T-helper 9 cell (primary cell): Measurements from ENCODE around the gene NOL9.
A peak's percentile ranks its signal among the peaks of the same experiment; 100 is the strongest.
"Not testable (repeated sequence)": the region's sequence is repeated elsewhere in the genome, so short reads cannot be mapped to it uniquely, and the experiment has no call there.

Experiments
- DNase-seq: peaks from one replicate; pipeline ENCODE4 v3.0.0-alpha.2; 2020
- total RNA-seq, 2 donors: gene quantifications; one replicate each; lab custom pipeline; 2026; lab: John Stamatoyannopoulos, UW

Gene NOL9
- 82.3 to 106 reads per million in 2 donors for total RNA-seq

GRCh38 chr1:6554031-6554906 is at the start of gene NOL9:
Gene NOL9 (minus strand): TSS chr1:6554513. CDS start chr1:6554502, 11 bp downstream.
- DNase-seq: peak; percentile 94

- peak; percentile 32 for DNase-seq
Measured at GRCh38 chr1:6603238-6603914, 49.1 kb upstream of the NOL9 start.

- DNase-seq: peak; percentile 78
Measured at GRCh38 chr1:6602669-6603237, 48.4 kb upstream of the NOL9 start, which contains the start of gene KLHL21. Gene KLHL21 (minus strand): TSS chr1:6602869. CDS start chr1:6602817, 52 bp downstream.

DNA sequence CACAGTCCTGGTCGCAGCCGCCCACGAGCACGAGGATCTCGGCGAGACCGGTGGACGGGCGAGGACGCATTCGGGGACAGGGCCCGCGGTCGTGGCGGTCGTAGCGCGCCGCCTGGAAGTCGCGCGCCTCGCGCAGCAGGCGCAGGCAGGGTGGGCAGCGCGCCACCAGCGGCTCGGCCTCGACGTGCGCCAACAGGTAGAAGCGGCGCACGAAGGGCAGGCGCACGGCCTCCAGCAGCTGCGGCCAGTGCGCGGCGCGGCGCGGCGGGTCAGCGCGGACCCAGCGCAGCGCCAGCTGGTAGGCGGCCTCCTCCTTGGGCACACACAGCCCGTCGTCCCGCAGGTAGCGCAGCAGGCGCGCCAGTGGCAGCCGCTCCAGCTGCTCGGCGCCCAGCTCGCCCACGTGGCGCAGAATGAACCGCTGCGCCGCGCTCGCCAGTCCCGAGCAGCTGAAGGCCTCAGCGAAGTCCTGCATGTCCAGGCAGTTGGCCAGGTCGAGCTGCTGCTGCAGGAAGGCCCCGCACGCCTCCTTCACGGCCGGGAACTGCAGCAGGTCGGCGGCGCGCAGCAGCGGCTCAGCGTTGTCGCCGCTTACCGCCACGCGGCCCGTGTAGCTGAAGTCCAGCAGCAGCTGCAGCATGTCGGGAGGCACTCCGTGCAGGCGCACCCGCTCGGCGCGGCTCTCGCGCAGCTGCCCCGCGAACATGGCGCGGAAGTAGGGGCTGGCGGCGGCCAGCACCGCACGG is 47.8 kb upstream of the NOL9 start:
- no peak for DNase-seq

DNA sequence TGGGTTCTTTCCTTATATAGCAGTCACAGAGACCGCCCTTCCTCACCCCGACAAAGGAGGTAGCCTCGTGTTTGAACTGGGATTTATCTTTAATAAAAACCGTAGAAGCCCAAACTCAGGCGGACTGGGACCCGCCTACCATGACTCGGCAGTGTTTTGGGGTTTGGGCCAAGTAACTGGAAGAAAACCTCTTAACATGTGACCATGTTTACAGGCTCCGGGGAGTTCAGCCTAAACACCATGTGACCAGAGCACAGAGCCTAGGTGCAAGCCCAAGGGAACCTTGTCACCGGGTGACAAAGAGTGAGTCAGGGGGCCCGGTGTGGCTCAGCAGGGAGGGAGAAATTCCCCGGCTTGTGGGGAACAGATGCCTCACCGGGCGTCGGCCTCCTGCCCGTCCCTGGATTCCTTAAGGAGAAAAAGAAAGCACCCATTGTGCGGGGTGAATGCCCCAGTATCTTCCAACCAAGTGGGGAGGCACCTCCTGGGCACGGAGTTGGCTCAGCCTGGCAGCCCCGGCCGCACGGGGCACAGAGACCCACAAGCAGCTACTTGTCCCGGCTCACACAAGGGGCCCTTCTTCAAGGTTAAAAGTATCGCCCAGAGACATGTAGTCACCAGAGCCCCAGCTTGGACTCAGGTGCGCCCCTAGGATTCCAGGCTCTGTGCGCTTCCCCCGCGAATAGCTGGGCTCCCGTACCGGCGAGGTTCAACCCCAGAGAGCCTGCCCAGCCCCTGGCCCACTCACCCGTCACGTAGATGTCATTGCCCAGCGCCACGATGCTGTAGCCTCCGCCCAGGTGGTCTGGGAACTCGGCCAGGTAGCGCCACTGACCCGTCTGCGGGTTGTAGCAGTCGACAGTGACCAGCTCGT is 47.0 kb upstream of the NOL9 start:
- DNase-seq: peak; percentile 66

GRCh38 chr1:6600410-6601048 is 46.2 kb upstream of the NOL9 start:
- DNase-seq: peak; percentile 17

GRCh38 chr1:6599991-6600390 is 45.7 kb upstream of the NOL9 start:
- not testable (repeated sequence) for DNase-seq

DNA sequence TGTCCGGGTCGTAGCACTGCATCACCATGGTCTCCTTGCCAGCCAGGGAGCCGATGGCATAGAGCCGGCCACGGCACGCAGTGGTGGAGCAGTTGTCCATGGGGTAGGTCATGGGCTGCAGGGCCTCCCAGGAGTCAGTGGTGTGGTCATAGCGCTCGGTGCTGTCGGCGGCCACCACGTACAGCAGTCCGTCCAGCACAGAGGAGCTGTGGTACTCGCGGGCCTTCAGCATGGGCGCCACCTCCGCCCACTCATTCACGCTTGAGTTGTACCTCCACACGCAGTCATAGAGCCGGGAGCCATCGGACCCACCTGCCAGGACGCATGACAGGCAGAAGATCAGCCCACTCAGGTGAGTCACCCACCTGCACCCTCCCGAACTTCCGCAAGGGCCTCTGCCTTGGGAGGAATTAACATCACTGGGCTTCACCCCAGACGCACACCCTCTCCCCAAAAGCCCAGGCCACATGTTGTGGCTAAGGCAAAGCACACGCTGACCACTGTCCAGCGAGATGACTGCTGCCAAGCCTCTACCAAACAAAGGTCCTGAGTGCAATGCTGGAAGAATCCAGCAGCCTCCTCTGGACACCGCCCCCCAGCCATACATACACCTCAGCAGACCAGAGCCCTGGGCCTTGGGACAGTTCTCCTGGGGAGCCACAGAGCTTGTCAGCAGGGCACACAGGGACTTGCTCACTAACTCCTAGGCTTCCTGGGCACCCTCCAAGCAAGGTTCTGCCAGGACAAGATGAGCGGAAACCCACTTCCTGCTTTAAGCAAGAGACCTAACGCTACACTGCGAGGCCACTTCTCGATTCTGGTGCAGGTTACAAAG is 45.0 kb upstream of the NOL9 start:
- DNase-seq: peak; percentile 32

DNA sequence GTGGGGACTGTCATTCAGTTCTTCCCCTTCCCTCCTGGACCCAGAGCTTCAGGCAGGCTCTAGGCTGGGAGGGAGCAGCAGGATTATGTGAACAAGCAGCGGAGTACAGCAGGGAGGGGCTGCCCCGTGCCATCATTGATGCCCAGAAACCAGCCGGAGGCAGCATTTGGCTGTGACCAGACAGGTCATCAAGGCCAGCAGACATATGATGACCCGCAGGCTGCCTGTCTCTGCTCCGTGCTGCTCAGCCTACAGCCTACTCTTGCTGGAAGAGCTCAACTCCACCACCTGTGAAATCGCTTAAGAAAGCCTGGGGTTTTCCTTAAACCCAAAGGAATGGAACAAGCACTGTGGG is 43.4 kb upstream of the NOL9 start:
- no peak for DNase-seq

DNA sequence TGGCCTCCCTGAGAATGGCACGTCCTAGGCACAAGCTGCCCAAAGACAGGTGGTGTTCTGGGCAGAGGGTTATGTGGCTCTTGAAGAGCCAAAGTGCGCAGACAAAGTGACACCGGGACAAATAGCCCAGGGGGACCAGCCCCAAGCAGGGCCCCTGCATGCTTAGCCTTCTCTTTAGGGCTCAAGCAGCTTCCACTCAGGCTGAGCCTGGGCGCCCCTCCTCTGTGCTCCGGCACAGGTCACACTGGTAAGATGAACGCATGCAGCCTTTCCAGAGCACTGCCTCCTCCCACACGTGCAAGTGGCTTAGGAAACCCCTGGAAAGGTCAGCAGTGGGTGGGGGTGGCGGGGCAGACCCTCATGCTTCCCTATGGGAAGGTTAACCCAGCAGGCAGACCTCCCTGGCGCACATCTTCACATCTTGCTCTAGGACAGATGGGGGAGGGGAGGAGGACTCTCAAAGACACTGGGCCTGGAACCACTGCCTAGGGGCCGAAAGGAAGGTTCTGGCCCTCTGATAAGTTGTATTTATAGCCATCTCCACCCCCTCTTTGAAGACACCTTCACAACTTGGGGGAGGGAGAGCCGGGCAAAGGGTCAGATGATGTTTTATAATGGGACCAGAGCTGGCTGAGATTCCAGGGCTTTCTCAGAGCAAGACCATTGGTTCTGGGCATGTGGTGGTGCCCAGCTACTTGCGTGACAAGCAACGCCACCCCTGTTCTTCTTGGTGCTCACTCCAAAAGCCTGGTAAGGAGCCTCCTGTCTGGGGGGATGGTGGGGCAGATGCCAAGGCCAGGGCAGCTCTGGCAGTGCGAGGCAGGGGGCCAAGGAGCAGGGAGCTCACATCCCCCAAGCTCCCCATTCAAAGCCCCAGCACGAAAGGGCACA is 42.8 kb upstream of the NOL9 start:
- no peak for DNase-seq

DNA sequence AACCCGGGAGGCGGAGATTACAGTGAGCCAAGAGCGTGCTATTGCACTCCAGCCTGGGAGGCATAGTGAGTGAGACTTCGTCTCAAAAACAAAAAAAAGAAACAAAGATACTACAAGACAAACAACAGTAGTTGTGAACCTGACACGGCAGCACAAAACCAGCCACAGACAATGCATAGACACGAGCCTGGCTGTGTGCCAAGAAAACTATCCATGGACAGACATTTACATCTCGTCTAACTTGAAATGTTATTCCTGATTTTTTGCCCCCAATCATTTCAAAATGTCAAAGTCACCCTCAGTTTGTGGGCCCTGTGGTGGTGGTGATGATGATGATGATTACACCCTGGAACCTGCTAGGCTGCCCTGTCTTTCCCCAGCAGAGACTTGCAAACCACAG is 42.0 kb upstream of the NOL9 start:
- DNase-seq: no peak

DNA sequence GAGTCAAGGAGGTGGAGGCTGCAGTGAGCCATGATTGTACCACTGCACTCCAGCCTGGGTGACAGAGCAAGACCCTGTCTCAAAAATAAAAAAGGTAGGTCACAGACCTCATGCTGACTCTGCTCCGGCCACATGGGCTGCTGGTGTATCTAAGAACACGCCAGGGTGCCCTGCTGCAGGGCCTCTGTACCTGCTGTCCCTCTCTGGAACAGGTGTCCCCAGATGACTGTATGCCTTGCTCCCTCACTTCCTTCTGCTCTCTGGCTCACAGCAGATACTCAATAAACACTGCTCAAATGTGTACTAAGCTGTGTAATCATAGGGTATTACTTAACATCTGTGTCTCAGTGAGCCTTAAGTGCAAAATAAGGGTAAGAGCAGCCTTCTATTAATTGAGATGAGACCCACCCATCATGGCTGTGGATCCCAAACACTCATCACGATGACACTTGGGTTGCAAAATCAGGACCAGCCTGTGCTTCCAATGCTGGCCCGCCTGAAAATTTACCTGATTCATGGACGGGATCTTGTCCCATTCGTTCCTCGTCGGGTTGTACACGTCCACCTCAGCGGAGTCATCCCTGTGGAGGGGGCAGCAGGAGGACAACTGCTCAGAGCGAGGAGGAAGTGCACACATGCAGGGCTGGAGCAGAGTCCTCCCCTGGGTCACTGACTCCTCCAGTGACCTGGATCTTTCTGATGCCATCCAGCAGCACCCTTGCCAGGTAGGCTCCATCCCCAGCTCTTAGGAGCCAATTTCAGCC is 40.8 kb upstream of the NOL9 start:
- no peak for DNase-seq

GRCh38 chr1:6593810-6594209 is 39.5 kb upstream of the NOL9 start:
- DNase-seq: no peak

DNA sequence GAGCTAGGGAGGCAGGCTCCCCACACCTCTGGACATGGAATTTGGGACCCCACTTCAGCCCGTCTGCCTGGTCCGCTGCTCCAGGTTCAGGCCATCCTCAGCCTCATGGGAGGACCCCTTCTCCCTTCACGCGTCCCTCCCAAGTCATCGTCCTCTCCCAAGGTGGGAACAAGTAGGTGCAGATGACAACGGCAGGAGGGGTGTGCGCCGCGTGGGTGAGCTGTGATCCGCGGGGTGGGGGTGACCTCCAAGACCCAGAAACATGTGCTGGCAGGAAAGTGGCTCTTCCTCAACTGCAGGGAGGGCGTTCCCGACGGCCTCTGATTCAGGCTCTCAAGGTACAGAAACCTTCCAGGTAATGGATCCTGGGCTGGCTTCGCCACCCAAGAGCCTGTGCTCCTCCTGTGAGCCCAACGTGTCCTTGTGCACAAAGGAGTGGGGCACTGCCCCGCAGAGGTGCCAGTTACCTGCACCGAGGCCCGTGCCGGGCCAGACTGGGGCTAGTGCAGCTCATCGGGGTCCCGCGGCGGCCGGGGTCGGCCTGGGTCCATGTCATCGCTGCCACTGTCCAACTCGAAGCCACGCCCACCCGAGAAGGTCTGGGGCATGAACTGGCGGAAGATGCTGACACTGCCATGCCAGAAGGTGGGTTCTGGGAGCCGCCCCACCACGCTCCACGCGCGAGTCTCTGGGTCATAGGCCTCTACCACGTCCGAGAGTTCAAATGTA is 38.7 kb upstream of the NOL9 start:
- no peak for DNase-seq

DNA sequence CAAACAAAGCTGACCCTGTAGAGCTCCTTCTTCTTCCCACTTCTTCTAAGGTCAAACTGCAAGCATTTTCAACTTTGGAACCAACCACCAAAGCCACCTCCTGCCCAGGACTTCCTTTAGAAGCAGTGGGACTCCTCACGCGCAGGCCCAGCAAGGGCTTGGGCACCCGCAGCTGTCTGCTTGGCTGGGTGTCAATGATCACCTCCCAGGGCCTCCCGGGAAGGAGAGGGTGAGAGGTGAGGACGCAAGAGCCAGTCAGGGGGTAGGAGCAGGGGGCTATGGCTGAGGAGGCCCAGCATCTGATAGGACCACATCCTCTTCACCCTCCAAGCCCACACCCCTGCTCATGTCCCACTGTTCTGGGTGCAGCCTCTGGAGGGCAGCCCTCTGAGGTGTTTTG is 38.1 kb upstream of the NOL9 start:
- DNase-seq: no peak

DNA sequence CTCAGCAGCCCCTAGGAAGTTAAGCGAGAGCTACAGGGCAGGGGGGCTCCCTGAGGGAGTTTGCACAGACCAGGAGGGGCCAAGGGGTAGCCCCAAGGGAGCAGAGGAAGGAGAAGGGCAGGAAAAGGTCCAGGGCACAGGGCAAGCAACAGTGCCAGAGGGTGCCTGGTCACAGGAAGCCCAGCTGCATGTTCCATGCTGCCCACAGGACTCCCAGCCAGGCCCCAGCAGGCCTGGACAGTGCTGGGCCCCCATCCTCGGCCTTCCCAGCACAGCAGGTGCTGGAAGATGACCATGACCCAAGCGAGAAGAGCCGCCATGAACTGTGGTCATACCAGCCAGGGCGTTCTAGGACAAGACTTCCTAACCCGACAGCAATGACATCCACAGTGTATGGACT is 37.3 kb upstream of the NOL9 start:
- DNase-seq: no peak

GRCh38 chr1:6591222-6591621 is 36.9 kb upstream of the NOL9 start:
- no peak for DNase-seq

DNA sequence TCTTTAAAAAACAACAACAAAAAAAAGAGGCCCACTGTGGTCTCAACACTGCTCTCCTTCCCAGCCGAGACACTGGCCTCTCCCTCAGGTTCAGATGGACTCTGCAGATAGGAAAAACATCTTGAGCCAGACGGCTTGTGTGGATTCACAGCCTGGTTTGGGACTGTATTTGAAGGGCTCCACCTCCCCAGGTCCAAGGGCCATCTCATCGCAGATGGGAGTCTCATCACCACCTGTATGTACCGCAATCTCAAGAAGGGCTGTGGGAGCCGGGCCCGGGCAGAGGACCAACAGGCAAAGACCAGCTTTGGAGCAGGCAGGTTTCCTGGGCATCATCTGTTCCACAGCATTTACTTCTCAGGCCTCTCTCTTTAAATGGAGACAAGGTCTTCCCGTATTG is 35.7 kb upstream of the NOL9 start:
- no peak for DNase-seq
